Loucy (cell line): ENCODE results near the gene CYP2R1.

Experiments used
- CTCF ChIP-seq: fragments of 200-600 bp; sonication (generic); conservative IDR thresholded peaks from 2 replicates; pipeline ENCODE4 v1.5.1; 2014; ENCODE audit warnings: mild to moderate bottlenecking, antibody characterized with exemption, low read length
- EZH2phosphoT487 ChIP-seq: fragments of 200-600 bp; IDR thresholded peaks from 2 replicates; pipeline ENCODE4 v1.6.1; 2018; ENCODE audit warnings: antibody characterized with exemption, mild to moderate bottlenecking, moderate library complexity, borderline replicate concordance

GRCh38 chr11:14882196-14882595 lies 9.8 kb downstream of the CYP2R1 start:
- TF ChIP-seq CTCF (no peak), EZH2phosphoT487 (no peak)
